GM21423 (cell line): Measurements from ENCODE around the gene TRERF1.
"Not testable (repeated sequence)": the region's sequence is repeated elsewhere in the genome, so short reads cannot be mapped to it uniquely, and the experiment has no call there.

Experiments used
- ATAC-seq: cut with Tn5 transposase; IDR thresholded peaks from one replicate; pipeline ENCODE4 v1.9.1; 2021; ENCODE audit warnings: mild to moderate bottlenecking, moderate library complexity; ENCODE audit not compliant: unreplicated experiment

Gene TRERF1

GRCh38 chr6:42451333-42452170 lies at the start of gene TRERF1:
TSS of gene TRERF1 (minus strand) at chr6:42451926. CDS start at chr6:42269590, 182,336 bp downstream.
- ATAC-seq = no peak

- no peak for ATAC-seq
These were observed 46.9 kb upstream of the TRERF1 start for GRCh38 chr6:42498473-42499128.

GRCh38 chr6:42493914-42494539 lies 42.3 kb upstream of the TRERF1 start:
- no peak for ATAC-seq

- ATAC-seq = no peak
These were observed 36.4 kb upstream of the TRERF1 start for GRCh38 chr6:42488129-42488528.

- no peak for ATAC-seq
These were observed 32.5 kb upstream of the TRERF1 start for GRCh38 chr6:42484261-42484660.

GRCh38 chr6:42482174-42482573 lies 30.4 kb upstream of the TRERF1 start:
- ATAC-seq = no peak

GRCh38 chr6:42471714-42472113 lies 20.0 kb upstream of the TRERF1 start:
- no peak for ATAC-seq

GRCh38 chr6:42471142-42471541 lies 19.4 kb upstream of the TRERF1 start:
- ATAC-seq = no peak

- no peak for ATAC-seq
These were observed 16.5 kb upstream of the TRERF1 start for GRCh38 chr6:42468273-42468672.

- ATAC-seq = no peak
These were observed 15.9 kb upstream of the TRERF1 start for GRCh38 chr6:42467651-42468050.

GRCh38 chr6:42466470-42466869 lies 14.7 kb upstream of the TRERF1 start:
- ATAC-seq = not testable (repeated sequence)

GRCh38 chr6:42462474-42462972 lies 10.8 kb upstream of the TRERF1 start:
- no peak for ATAC-seq

- ATAC-seq = no peak
These were observed 9.2 kb upstream of the TRERF1 start for GRCh38 chr6:42460883-42461282.

GRCh38 chr6:42459888-42460287 lies 8.2 kb upstream of the TRERF1 start:
- ATAC-seq = no peak

- no peak for ATAC-seq
These were observed 2.7 kb upstream of the TRERF1 start for GRCh38 chr6:42454428-42454791.

GRCh38 chr6:42453654-42454427 lies 2.1 kb upstream of the TRERF1 start:
- no peak for ATAC-seq

GRCh38 chr6:42453031-42453653 lies 1.4 kb upstream of the TRERF1 start:
- peak; percentile 48 for ATAC-seq

- ATAC-seq = peak; percentile 22
These were observed 675 bp upstream of the TRERF1 start for GRCh38 chr6:42452171-42453030.

GRCh38 chr6:42450477-42451332 lies 1.0 kb downstream of the TRERF1 start:
- ATAC-seq = no peak
